K562 (cell line): ENCODE data around the gene BPNT1. TPM values are rescaled to one million over a fixed set of nuclear protein-coding genes. Genes with fewer than 3 reads are reported as not detected.

ENCODE experiments used
- ARID2 ChIP-seq: fragments of 450-650 bp; IDR thresholded peaks from 2 replicates; pipeline ENCODE4 v1.6.1; 2017; ENCODE audit warnings: antibody characterized with exemption, mild to moderate bottlenecking
- E2F3 ChIP-seq: fragments of 250-450 bp; sonication (Bioruptor Pico); IDR thresholded peaks from 2 replicates; pipeline ENCODE4 v1.4.0; 2020; ENCODE audit warnings: mild to moderate bottlenecking
- EHMT2 ChIP-seq: fragments of 450-650 bp; IDR thresholded peaks from 2 replicates; pipeline ENCODE4 v1.6.1; 2018; ENCODE audit warnings: antibody characterized with exemption
- GABPA ChIP-seq: fragments of 200-800 bp; sonication (Bioruptor generic); conservative IDR thresholded peaks from 2 replicates; pipeline ENCODE4 v1.6.1; 2016; ENCODE audit warnings: low read depth, missing genetic modification characterization, missing compliant biosample characterization
- HCFC1 ChIP-seq: IDR thresholded peaks from 2 replicates; pipeline ENCODE4 v1.6.1; 2012; ENCODE audit warnings: low read depth, low read length, improper control_type of control experiment
- HDAC8 ChIP-seq: fragments of 450-650 bp; IDR thresholded peaks from 2 replicates; pipeline ENCODE4 v1.6.1; 2016; ENCODE audit warnings: mild to moderate bottlenecking, missing genetic modification characterization, moderate library complexity, missing compliant biosample characterization
- PML ChIP-seq: IDR thresholded peaks from 2 replicates; pipeline ENCODE4 v1.6.1; 2012; ENCODE audit warnings: low read length, inconsistent platforms
- SP1 ChIP-seq: sonication (generic); formaldehyde crosslinking; IDR thresholded peaks from 2 replicates; pipeline ENCODE4 v1.8.1; 2022; ENCODE audit warnings: mild to moderate bottlenecking, missing genetic modification reagents
- SRSF7 ChIP-seq: fragments of 200-400 bp; formaldehyde crosslinking; optimal IDR thresholded peaks from 2 replicates; pipeline ENCODE3; 2017; ENCODE audit warnings: mild to moderate bottlenecking, low read depth, low read length
- TARDBP ChIP-seq: fragments of 450-650 bp; IDR thresholded peaks from 2 replicates; pipeline ENCODE4 v1.6.1; 2016
- TBP ChIP-seq: optimal IDR thresholded peaks from 2 replicates; pipeline ENCODE3; 2011; ENCODE audit warnings: low read depth, low read length, improper control_type of control experiment
- ZBTB7A ChIP-seq: IDR thresholded peaks from 2 replicates; pipeline ENCODE4 v1.6.1; 2011; ENCODE audit warnings: low read depth, mild to moderate bottlenecking, low read length, moderate library complexity, borderline replicate concordance; ENCODE audit not compliant: control insufficient read depth
- ZC3H11A ChIP-seq: IDR thresholded peaks from 2 replicates; pipeline ENCODE4 v1.6.1; 2012; ENCODE audit warnings: low read depth, low read length, improper control_type of control experiment
- ZNF175 ChIP-seq: fragments of 200-800 bp; sonication (Bioruptor generic); IDR thresholded peaks from 2 replicates; pipeline ENCODE4 v1.6.1; 2016; ENCODE audit warnings: low read depth, mild to moderate bottlenecking, missing genetic modification characterization, missing compliant biosample characterization
- ZNF217 ChIP-seq: sonication (generic); formaldehyde crosslinking; IDR thresholded peaks from 2 replicates; pipeline ENCODE4 v1.8.0; 2022; ENCODE audit warnings: mild to moderate bottlenecking, missing genetic modification reagents
- ZNF696 ChIP-seq: fragments of 250-450 bp; sonication (Bioruptor Pico); conservative IDR thresholded peaks from 2 replicates; pipeline ENCODE4 v1.4.0; 2020; ENCODE audit warnings: mild to moderate bottlenecking, moderate library complexity
- ZNF77 ChIP-seq: fragments of 250-450 bp; sonication (Bioruptor Pico); IDR thresholded peaks from 2 replicates; pipeline ENCODE4 v1.5.0; 2020
- polyA plus RNA-seq, 8 experiments: library from polyadenylated mRNA; depleted of rRNA in 4 of 8; stranded (reverse) in 5 of 8; unstranded in 3 of 8; fragments of >200 nt; fragmentation: Nextera tagmentation in 2 of 8; fragmentation: Illumina TruSeq in 1 of 8; extraction: Ambion mirVana in 2 of 8; extraction: Trizol in 1 of 8; gene quantifications; 2 replicates each; pipeline versions ENCODE4 v1.2.1 to v1.2.3, GENCODE V29; 2011 to 2014; ENCODE audit warnings: inconsistent platforms in 1 of 8, missing spikeins in 1 of 8
- total RNA-seq, 7 experiments: library from RNA; depleted of rRNA in 6 of 7; stranded (reverse); fragments of >200 nt in 6 of 7; fragmentation: Illumina TruSeq in 2 of 7; extraction: Trizol in 2 of 7; gene quantifications; 2 replicates each; pipeline versions ENCODE4 v1.2.1 to v1.2.3, GENCODE V29; 2011 to 2021; ENCODE audit warnings: low replicate concordance in 1 of 7
- TF ChIP-seq, protein P1 (sequence below), 2 experiments: fragments of 250-450 bp in 1 of 2; fragments of 450-650 bp in 1 of 2; sonication (Bioruptor Pico) in 1 of 2; IDR thresholded peaks; 2 replicates each; pipeline versions ENCODE4 v1.6.1 to v1.8.0; 2016 to 2021; ENCODE audit warnings: mild to moderate bottlenecking in 2 of 2, moderate library complexity in 2 of 2, missing compliant biosample characterization in 1 of 2, missing genetic modification characterization in 1 of 2
- TF ChIP-seq, protein P2 (sequence below), 2 experiments: fragments of 150-350 bp in 1 of 2; IDR thresholded peaks; 2 replicates each; pipeline ENCODE4 v1.6.1; 2012 to 2016; ENCODE audit warnings: low read depth in 2 of 2, low read length in 2 of 2, mild to moderate bottlenecking in 1 of 2, moderate library complexity in 1 of 2
- TF ChIP-seq, protein P3 (sequence below), 2 experiments: IDR thresholded peaks in 1 of 2; conservative IDR thresholded peaks in 1 of 2; 2 replicates each; pipeline ENCODE4 v1.6.1; 2016; ENCODE audit warnings: low read depth in 2 of 2, mild to moderate bottlenecking in 1 of 2, missing compliant biosample characterization in 1 of 2, missing genetic modification characterization in 1 of 2, moderate library complexity in 1 of 2
- TF ChIP-seq, protein P4 (sequence below): fragments of 250-450 bp; sonication (Bioruptor Pico); IDR thresholded peaks from 2 replicates; pipeline ENCODE4 v1.8.0; 2022; ENCODE audit warnings: moderate library complexity, mild to moderate bottlenecking, inconsistent platforms

BPNT1 gene
- total and polyA plus RNA-seq, 9 of the 15 experiments (the other 6 are each of a cell fraction or from before 2014, with no cell fraction given) = 30.2 to 73.8 (median 40.5) TPM

DNA sequence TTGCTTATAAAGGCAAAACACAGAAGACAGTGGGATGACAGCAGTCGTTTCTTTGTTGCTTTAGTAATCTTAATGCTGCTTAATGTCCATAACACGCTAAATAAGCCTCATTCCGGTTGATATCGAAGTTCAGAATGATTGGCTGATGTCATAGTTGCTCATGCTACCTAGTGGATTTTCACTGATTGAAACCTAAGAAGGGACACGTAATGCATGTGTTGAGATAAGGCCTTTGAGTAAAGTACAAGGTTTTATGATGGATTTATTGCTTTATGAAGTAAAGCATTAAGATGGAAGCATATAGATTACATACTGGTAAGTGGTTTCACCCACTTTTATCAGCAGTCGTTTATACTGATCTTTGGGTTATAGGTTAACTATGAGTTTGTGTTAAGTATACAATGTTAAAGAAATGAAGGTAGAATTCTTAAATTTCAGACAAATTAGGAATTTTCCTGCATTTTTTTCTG is 29.5 kb upstream of the BPNT1 start (continued):
- TF ChIP-seq ZNF175 (no peak), EHMT2 (no peak), TBP (no peak), ZBTB7A (no peak), ZNF217 (CRISPR knock-in tag) (no peak), GABPA (tag) (0 out of 2 replicates have a peak, but pooled peaks have one; percentile 11), PML (peak; percentile 91), HCFC1 (no peak), TARDBP (peak; percentile 75; the same call in 1 of the 2 replicates), ZNF696 (no peak), ARID2 (no peak), E2F3 (CRISPR knock-in tag) (no peak), ZC3H11A (no peak), SRSF7 (no peak), SP1 (CRISPR knock-in tag) (peak; percentile 53; the same call in 1 of the 2 replicates), HDAC8 (tag) (no peak), ZNF77 (no peak)
- TF ChIP-seq, protein P1, sequence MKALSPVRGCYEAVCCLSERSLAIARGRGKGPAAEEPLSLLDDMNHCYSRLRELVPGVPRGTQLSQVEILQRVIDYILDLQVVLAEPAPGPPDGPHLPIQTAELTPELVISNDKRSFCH (CRISPR knock-in tag; IDR thresholded peaks at IDR 0.05) = no peak
- TF ChIP-seq, protein P1 (tag; IDR thresholded peaks at IDR 0.05) = 0 out of 2 replicates have a peak, but pooled peaks have one; percentile 37
- TF ChIP-seq, protein P2, sequence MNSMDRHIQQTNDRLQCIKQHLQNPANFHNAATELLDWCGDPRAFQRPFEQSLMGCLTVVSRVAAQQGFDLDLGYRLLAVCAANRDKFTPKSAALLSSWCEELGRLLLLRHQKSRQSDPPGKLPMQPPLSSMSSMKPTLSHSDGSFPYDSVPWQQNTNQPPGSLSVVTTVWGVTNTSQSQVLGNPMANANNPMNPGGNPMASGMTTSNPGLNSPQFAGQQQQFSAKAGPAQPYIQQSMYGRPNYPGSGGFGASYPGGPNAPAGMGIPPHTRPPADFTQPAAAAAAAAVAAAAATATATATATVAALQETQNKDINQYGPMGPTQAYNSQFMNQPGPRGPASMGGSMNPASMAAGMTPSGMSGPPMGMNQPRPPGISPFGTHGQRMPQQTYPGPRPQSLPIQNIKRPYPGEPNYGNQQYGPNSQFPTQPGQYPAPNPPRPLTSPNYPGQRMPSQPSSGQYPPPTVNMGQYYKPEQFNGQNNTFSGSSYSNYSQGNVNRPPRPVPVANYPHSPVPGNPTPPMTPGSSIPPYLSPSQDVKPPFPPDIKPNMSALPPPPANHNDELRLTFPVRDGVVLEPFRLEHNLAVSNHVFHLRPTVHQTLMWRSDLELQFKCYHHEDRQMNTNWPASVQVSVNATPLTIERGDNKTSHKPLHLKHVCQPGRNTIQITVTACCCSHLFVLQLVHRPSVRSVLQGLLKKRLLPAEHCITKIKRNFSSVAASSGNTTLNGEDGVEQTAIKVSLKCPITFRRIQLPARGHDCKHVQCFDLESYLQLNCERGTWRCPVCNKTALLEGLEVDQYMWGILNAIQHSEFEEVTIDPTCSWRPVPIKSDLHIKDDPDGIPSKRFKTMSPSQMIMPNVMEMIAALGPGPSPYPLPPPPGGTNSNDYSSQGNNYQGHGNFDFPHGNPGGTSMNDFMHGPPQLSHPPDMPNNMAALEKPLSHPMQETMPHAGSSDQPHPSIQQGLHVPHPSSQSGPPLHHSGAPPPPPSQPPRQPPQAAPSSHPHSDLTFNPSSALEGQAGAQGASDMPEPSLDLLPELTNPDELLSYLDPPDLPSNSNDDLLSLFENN (IDR thresholded peaks at IDR 0.05; ENCODE audit: low read depth in 2 of 2, low read length in 2 of 2) = peak in 1 of 2 experiments; percentile 78; a peak in 1 of 4 replicates
- TF ChIP-seq, protein P3, sequence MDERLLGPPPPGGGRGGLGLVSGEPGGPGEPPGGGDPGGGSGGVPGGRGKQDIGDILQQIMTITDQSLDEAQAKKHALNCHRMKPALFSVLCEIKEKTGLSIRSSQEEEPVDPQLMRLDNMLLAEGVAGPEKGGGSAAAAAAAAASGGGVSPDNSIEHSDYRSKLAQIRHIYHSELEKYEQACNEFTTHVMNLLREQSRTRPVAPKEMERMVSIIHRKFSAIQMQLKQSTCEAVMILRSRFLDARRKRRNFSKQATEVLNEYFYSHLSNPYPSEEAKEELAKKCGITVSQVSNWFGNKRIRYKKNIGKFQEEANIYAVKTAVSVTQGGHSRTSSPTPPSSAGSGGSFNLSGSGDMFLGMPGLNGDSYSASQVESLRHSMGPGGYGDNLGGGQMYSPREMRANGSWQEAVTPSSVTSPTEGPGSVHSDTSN (CRISPR knock-in tag; IDR thresholded peaks at IDR 0.05; ENCODE audit: low read depth) = no peak
- TF ChIP-seq, protein P3 (tag; conservative IDR thresholded peaks at IDR 0.05; ENCODE audit: low read depth) = peak; percentile 96
- TF ChIP-seq, protein P4, sequence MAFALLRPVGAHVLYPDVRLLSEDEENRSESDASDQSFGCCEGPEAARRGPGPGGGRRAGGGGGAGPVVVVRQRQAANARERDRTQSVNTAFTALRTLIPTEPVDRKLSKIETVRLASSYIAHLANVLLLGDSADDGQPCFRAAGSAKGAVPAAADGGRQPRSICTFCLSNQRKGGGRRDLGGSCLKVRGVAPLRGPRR (CRISPR knock-in tag) = no peak
